Activated T-cell treated with anti-CD3 and anti-CD28 coated beads, Interleukin-2, amount 50 U/mL, for 72 hours (primary cell): ENCODE data around the gene AKAP6. TPM values are rescaled to one million over a fixed set of nuclear protein-coding genes. Genes with fewer than 3 reads are reported as not detected.

Experiments used
- ATAC-seq, 2 donors: fragments of 150-1000 bp; cut with Tn5 transposase; replicated peaks in 1 of 2; 2 replicates each; pipeline ENCODE4 v1.10.0; 2021; ENCODE audit warnings: moderate library complexity in 2 of 2, mild to moderate bottlenecking in 1 of 2
- DNase-seq, 2 donors: peaks; one replicate each; pipeline ENCODE4 v3.0.0; 2021 to 2022; ENCODE audit warnings: mixed read lengths in 1 of 2
- H3K27ac Mint-ChIP-seq: one replicate; pipeline ENCODE4 v1.8.0; 2022; ENCODE audit warnings: mild to moderate bottlenecking, moderate library complexity, mixed read lengths
- H3K27me3 Mint-ChIP-seq: one replicate; pipeline ENCODE4 v1.8.0; 2022; ENCODE audit warnings: low read depth, mixed read lengths
- H3K36me3 Mint-ChIP-seq, 2 donors: one replicate each; pipeline ENCODE4 v1.8.0; 2022; ENCODE audit warnings: mixed read lengths in 2 of 2, mild to moderate bottlenecking in 1 of 2; ENCODE audit not compliant: insufficient read depth in 2 of 2
- H3K4me1 Mint-ChIP-seq: one replicate; pipeline ENCODE4 v1.8.0; 2022; ENCODE audit warnings: low read depth, mixed read lengths
- H3K4me3 Mint-ChIP-seq, 2 donors: one replicate each; pipeline ENCODE4 v1.8.0; 2022; ENCODE audit warnings: mild to moderate bottlenecking in 2 of 2, mixed read lengths in 2 of 2, moderate library complexity in 2 of 2
- H3K9me3 Mint-ChIP-seq, 2 donors: one replicate each; pipeline ENCODE4 v1.8.0; 2022; ENCODE audit warnings: mixed read lengths in 2 of 2
- total RNA-seq, 2 donors: library from RNA; stranded (reverse); gene quantifications; one replicate each; pipeline ENCODE4 v1.2.3, GENCODE V29; 2022

The AKAP6 gene
- total RNA-seq, 2 donors from 2014 or later = 3.6 to 3.9 TPM

DNA sequence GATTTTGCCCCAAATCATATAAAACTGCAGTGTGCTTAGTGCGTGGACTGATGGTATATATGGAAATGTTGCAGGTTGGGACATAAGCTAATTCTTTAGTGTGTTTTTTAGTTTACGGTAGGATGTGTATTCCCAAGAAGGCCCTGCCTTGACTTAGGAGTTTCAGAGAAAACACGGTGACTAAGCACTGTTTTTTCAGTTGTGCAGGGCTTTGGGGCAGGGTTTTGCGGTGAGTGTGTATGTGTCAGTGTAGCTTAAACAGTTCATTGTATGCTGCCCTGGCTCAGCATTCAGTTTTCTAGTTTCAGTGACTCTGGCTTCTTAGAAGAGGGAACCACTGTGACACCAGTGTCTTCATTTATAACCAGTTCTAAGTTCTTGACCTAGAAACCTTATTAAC lies 101.2 kb downstream of the AKAP6 start:
- Mint-ChIP-seq H3K4me3 (no peak overlapping the region), H3K9me3 (no peaks in the 10 kb centered on the region), H3K4me1 (peaks cover 5% of the 10 kb centered on the region), H3K36me3 (no peaks in the 10 kb centered on the region), H3K27ac (no peak overlapping the region), H3K27me3 (no peaks in the 10 kb centered on the region)
- DNase-seq = no peak
- ATAC-seq = peak in 1 of 2 donors; percentile 71

DNA sequence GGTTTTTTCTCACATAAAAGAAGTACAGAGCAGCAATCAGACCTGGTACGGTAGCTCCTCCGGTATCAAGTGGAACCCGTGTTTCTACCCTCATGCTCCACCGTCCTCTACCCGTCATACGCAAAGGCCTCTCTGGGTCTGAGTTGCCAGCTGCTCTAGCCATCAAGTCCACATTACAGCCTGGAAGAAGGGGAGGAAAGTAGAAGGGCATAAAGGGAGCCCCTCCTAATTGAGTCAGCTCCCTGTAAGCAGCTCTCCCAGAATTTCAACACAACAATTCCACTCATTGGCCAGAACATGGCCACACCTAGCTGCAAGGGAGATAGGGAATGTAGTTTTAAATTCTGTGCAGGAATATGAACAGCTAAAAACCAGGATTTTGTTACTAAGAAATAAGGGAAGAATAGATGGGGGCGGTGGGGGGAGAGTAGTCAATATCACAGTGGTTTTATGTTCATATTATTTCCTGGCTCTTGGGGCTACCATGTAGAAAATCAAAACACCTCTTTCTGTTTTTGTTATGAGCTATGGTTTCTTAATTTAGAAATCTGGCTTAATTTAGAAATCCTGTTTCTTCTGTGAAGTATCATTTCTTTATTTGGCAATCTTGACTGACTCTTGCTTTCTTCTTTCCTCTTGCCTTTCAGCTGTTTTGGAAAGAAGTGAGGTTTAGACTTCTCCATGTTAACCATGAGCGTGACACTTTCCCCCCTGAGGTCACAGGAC lies 103.9 kb downstream of the AKAP6 start:
- Mint-ChIP-seq H3K27ac (no peak overlapping the region), H3K4me1 (peaks cover 5% of the 10 kb centered on the region)

DNA sequence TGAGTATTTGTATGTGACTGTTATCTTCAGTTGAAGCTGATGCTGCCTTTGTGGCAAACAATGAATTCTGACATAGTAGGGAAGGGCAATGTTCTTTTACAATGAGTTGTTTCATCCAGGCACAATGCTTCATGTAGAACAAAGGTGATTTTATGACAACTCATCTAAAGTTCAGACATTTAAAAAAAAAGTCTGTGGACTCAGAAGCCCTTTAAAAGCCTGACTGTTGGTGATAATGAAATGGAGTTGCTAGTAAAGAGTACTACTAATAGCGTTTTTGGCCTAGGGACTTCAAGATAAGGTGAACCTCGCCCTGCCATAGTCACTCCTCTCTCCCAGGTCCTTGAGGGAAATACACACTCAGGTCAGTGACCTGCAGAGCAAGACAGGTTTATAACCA lies 105.1 kb downstream of the AKAP6 start:
- Mint-ChIP-seq H3K9me3 (no peaks in the 10 kb centered on the region), H3K4me3 (no peak overlapping the region), H3K4me1 (peaks cover 5% of the 10 kb centered on the region), H3K27me3 (no peaks in the 10 kb centered on the region), H3K36me3 (no peaks in the 10 kb centered on the region), H3K27ac (no peak overlapping the region)
- DNase-seq = no peak
- ATAC-seq = no peak

More for the DNA sequence above, 103.9 kb downstream of the AKAP6 start:
- Mint-ChIP-seq H3K4me3 (no peak overlapping the region), H3K36me3 (no peaks in the 10 kb centered on the region), H3K27me3 (no peaks in the 10 kb centered on the region), H3K9me3 (no peaks in the 10 kb centered on the region)
- ATAC-seq = no peak
- no peak for DNase-seq

DNA sequence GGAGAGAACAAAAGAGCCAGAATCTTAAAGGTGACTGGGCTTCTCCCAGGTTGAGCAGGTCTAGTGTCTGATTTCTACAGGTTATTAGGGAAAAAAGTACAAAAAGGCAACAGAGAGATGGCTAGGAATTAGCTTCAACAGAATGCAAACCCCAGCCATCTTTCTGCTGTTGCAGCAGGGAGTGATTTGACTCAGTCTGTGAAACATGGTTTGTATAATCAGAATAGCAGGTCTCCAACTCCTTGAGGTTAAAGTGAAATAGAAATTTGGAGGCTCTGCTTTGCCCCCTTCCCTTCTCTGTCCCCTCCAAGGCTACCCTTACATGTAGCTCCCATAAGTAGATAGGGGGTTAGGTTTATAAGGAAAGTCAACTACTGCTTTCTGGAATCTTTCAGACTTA lies 105.8 kb downstream of the AKAP6 start:
- Mint-ChIP-seq H3K27me3 (no peaks in the 10 kb centered on the region), H3K9me3 (no peaks in the 10 kb centered on the region), H3K27ac (no peak overlapping the region), H3K4me1 (peaks cover 5% of the 10 kb centered on the region), H3K36me3 (no peaks in the 10 kb centered on the region), H3K4me3 (no peak overlapping the region)
- DNase-seq = no peak
- ATAC-seq = no peak

DNA sequence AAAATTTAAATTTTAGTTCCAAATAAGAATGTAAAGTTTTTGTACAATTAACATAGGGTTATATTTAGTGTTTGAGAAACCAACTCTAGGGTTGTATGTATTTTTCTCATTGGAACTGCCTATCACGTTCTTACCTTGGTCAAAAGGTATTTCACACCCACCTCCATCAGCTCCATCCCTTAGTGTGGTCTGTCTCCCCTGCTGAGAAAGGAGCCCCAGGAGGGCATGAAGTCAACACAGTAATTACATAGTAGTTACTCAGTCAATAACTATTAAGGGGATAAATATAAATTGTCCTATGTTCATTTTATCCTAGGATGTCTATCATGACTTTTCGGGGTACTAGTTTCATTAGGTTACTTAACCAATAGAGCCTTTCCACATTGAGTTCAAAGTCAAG lies 106.3 kb downstream of the AKAP6 start:
- Mint-ChIP-seq H3K36me3 (no peaks in the 10 kb centered on the region), H3K4me1 (peaks cover 5% of the 10 kb centered on the region), H3K4me3 (no peak overlapping the region), H3K27ac (no peak overlapping the region), H3K9me3 (no peaks in the 10 kb centered on the region), H3K27me3 (no peaks in the 10 kb centered on the region)
- ATAC-seq (no peak), DNase-seq (no peak)

DNA sequence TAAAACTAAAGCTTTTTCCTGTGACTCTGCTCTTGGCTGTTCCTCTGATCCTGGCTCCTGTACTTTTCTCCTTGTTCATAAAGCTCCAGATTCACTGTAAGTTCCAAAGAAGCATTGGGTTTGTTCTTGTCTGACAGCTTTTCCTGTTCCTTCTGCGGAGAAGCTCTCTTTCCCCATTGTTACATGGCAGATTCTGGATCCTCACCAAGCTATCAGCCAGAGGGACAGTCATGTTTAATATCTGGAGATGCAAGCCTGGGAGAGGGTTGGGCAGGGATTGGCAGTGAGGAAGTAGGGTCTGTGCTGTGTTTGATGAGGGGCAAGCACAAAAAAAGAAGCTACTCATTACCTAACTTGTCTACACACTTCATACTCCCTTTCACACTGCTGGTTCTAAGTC lies 107.9 kb downstream of the AKAP6 start:
- no peaks in the 10 kb centered on the region for H3K27me3 Mint-ChIP-seq

DNA sequence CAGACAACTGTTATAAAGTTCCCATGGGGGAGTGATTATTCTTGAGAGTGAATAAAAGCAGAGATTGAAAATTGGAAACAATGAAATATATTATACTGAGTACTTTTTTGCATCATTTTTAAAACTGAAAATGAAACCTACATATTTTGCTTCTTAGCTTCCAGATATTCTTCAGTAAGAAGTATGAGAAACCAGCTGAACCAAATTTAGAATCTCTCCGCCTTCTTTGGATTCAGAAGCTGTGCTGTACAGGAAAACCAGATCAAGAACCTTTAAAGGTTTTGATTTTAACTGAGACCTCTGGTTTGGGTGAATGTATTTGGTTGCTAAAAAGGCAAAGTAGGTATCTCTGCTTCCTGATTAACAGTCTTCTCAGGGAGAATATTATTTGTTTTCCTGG lies 109.4 kb downstream of the AKAP6 start:
- Mint-ChIP-seq H3K4me1 (peaks cover 5% of the 10 kb centered on the region), H3K27ac (peak overlapping the region; percentile 69), H3K36me3 (no peaks in the 10 kb centered on the region), H3K9me3 (no peaks in the 10 kb centered on the region), H3K4me3 (no peak overlapping the region), H3K27me3 (no peaks in the 10 kb centered on the region)
- DNase-seq (no peak), ATAC-seq (no peak)

More for the DNA sequence above, 107.9 kb downstream of the AKAP6 start:
- H3K27ac Mint-ChIP-seq = no peak overlapping the region
- H3K9me3 Mint-ChIP-seq = no peaks in the 10 kb centered on the region
- H3K4me3 Mint-ChIP-seq = no peak overlapping the region
- no peak for ATAC-seq
- no peaks in the 10 kb centered on the region for H3K36me3 Mint-ChIP-seq
- peaks cover 5% of the 10 kb centered on the region for H3K4me1 Mint-ChIP-seq
- no peak for DNase-seq

DNA sequence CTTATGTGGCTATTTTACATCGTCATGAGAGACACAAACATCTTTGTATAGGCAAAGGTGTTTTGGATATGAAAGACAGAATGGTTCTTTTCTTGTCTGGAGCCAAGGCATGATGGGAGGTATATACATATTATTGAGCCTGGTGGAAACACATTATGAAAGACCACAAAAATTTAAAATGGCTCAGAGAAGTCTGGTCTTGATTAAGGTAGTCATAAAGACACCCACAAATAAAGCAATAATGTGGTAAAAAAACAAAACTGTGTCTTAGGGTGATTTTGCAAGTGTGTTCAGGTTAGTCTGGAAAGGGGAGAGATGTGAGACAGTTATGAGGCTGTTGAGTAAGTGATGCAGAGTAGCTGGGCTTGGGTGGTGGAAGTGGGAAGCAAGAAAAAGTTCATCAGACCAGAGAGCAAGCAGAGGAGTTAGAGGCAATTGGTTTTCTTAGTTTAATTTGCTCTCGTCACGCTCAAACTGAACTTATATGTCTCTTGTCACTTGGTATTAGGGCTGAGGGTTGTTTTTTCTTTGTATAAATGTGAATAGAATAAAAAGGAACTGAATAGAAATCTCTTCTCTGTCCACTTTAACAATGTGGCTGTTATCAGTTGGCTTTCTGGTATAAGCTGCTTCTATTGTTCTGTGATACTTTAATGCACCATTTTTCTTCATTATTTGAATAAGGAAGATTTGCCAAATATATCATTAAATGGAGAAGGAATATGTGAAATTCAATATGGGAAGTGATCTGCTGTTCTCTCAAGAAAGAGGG lies 115.0 kb downstream of the AKAP6 start:
- H3K9me3 Mint-ChIP-seq = no peaks in the 10 kb centered on the region

DNA sequence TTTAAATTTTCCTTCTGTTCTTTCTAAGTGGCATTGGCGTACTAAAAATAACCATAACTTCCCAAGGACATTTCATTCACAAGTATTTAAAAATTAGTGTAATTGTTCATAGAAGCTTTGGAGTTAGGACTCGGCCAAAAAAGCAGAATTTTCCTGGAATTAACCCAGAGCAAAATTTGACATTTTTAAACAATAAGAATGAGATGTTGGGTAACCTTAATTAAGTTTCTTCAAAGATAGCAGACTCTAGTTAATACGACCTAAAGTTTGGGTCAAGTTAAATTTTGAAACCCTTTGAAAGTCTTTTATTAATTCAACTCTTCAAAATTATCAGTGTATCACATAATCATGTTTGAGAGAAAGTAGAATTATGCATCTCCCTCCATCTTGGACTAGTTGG lies 118.3 kb downstream of the AKAP6 start:
- no peaks in the 10 kb centered on the region for H3K4me1 Mint-ChIP-seq
- H3K27me3 Mint-ChIP-seq = no peaks in the 10 kb centered on the region
- no peak overlapping the region for H3K4me3 Mint-ChIP-seq
- no peaks in the 10 kb centered on the region for H3K9me3 Mint-ChIP-seq
- ATAC-seq (no peak), DNase-seq (no peak)
- no peak overlapping the region for H3K27ac Mint-ChIP-seq
- no peaks in the 10 kb centered on the region for H3K36me3 Mint-ChIP-seq

More for the DNA sequence above, 115.0 kb downstream of the AKAP6 start:
- DNase-seq = no peak
- Mint-ChIP-seq H3K27me3 (no peaks in the 10 kb centered on the region), H3K36me3 (no peaks in the 10 kb centered on the region), H3K4me3 (no peak overlapping the region), H3K27ac (no peak overlapping the region), H3K4me1 (no peaks in the 10 kb centered on the region)
- ATAC-seq = no peak

DNA sequence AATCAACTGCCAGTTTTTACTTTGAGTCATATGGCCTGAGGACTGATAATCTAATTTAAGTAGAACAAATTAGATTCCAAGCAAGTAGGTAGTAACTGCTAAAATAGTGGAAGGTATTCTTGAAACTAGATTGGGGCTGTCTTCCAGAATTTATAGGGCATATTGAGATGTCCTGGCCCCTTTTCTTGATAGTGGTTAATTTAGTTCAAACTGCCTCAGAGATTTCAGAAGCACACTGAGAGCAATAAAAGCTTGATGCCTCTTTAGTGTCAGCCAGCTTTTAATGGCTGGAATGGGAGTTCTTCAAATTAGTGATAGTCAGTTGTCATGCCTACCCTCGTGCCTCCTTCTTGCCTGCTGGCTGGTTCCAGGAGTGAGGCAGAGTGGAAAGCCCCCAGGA lies 120.5 kb downstream of the AKAP6 start:
- no peaks in the 10 kb centered on the region for H3K9me3 Mint-ChIP-seq
- no peaks in the 10 kb centered on the region for H3K36me3 Mint-ChIP-seq
- H3K27me3 Mint-ChIP-seq = no peaks in the 10 kb centered on the region
- no peak for ATAC-seq
- H3K4me1 Mint-ChIP-seq = no peaks in the 10 kb centered on the region
- no peak overlapping the region for H3K27ac Mint-ChIP-seq
- no peak for DNase-seq
- no peak overlapping the region for H3K4me3 Mint-ChIP-seq

DNA sequence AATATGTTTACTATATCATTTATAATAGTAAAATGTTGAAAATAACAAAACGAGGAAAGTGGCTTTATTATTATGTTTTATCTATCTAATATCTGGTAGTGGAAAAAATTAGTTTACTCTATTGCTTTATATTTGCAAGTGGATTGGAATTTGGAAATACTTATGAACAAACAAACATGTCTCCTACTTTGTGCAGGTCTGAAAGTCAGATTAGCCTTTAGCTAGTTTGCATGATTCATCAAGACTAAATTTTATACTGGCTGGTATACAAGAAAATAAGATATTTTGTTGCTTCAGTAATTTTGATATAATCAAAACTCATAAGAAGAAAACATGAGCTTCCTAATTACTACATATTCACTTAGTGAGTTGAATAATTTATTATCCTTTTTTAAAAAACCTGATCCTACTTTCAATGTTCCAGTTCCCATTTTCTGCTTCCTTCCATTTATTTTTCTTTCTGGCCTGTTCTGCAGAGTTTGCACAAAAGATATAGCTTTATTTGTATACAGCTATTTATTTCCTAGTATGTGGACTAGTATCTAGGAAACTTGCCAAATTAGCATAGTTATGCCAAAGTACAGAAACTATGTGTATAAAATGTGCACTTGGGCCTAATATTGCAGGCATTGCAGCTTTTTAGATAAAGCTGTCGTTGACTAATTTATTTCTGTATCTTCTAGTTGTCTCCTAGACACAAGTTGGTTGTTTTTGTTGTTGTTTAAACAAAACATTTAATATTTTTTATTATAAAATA lies 122.0 kb downstream of the AKAP6 start:
- H3K27me3 Mint-ChIP-seq = no peaks in the 10 kb centered on the region
- no peak overlapping the region for H3K27ac Mint-ChIP-seq
- no peaks in the 10 kb centered on the region for H3K36me3 Mint-ChIP-seq
- DNase-seq = no peak
- ATAC-seq = no peak
- no peaks in the 10 kb centered on the region for H3K9me3 Mint-ChIP-seq
- H3K4me1 Mint-ChIP-seq = no peaks in the 10 kb centered on the region
- H3K4me3 Mint-ChIP-seq = no peak overlapping the region

DNA sequence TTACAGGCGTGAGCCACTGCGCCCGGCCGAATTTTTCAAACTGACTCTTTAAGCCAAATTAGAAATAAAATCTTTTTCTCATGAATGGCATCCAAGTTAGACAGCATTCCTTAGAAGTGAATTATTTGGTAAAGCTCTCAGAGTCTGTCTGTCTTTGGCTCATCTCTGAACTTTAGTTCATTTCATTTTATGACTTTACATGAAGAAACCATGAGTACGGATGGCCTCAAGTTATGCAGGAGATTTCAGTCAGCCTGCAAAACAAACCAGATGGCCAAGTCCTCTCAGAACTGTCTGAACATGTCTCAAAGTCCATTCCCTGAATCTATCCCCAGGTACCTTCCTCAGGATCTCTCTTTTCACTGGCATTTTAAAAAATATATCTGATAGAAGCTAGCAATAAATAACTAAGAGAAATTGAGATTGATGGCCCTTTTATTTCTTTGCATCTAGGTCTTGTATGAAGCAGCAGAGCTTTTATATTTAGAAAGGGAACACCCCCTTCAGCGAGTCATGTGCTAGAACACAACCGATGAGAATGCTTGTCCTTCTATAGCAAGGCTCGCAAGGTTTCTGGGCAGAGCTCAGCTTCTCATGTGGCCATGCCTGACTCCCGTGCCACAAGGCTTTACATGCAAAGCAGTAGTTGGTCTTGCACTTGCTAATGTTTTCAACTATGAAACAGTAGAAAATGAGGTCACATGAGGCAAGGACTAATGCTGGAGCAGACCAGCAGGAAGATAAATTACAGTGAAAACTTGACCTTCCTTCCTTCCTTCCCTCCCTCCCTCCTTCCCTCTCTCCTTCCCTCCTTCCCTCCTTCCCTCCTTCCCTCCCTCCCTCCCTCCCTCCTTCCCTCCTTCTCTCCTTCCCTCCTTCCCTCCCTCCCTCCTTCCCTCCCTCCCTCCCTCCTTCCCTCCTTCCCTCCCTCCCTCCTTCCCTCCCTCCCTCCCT lies 125.0 kb downstream of the AKAP6 start:
- H3K27ac Mint-ChIP-seq = no peak overlapping the region
- no peaks in the 10 kb centered on the region for H3K36me3 Mint-ChIP-seq
- no peak overlapping the region for H3K4me3 Mint-ChIP-seq
- no peaks in the 10 kb centered on the region for H3K4me1 Mint-ChIP-seq
- ATAC-seq (no peak), DNase-seq (no peak)
- H3K27me3 Mint-ChIP-seq = no peaks in the 10 kb centered on the region
- H3K9me3 Mint-ChIP-seq = no peaks in the 10 kb centered on the region
